Stimulated activated CD4-positive, alpha-beta T cell treated with anti-CD3 and anti-CD28 coated beads, Interleukin-4, amount 100 ng/mL, for 4 hours (primary cell): ENCODE results near the gene ZNF341.

Source experiments
- DNase-seq, 2 experiments: peaks; one replicate each; pipeline ENCODE4 v3.0.0-alpha.2; 2020

Gene ZNF341

GRCh38 chr20:33826270-33826897 is 94.6 kb downstream of the ZNF341 start:
- no peak for DNase-seq

DNA sequence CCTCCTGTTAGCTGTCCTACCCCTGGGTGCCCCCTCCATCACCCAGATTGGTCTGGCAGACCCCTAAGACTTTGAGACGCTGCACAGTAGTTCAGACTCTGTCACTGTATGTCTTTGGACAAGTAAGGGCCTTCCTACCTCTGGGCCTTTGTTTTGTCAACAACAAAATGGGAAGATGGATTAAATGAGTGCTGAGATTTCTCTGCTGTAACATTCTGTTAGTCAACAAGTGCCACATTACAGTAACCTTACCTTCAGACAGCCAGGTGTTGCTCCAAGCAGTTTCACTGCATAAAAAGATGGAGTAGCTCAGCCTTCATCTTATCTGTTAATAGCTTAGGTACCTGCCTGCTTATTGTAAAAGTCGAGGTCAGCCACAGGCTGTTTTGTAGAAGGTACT is 95.3 kb downstream of the ZNF341 start:
- no peak for DNase-seq

DNA sequence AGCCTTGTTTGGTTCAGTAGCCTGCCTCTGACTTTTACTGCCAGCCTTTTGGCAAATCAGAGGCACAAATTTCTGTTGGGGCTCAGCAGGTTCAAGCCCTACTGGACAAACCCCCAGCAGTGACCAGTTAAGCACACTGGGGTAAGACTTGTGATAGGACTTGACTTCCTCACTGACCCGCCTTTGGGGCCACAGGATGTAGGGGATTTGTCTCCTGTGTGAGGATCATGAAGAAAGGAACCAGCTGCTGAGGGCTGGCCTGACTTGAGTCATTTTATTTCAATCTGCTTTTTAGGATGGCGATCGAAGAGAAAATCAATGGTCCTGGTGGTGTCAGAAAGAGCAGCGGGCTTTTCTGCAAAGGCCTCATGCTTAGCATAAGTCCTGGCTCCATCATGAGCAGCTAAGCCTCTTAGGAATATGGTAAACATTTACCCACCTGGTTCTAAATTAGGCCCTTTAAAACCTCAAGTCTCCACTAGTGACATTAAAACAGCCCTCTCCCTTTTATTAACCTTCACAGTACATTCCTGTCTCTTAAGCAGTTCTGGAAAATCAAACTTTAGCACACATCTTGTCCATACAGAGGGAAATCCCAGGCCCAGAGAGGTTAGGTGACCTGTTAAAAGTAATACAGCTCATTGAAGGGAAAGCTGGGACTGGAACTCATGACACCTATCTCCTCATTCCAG is 96.0 kb downstream of the ZNF341 start:
- no peak for DNase-seq

DNA sequence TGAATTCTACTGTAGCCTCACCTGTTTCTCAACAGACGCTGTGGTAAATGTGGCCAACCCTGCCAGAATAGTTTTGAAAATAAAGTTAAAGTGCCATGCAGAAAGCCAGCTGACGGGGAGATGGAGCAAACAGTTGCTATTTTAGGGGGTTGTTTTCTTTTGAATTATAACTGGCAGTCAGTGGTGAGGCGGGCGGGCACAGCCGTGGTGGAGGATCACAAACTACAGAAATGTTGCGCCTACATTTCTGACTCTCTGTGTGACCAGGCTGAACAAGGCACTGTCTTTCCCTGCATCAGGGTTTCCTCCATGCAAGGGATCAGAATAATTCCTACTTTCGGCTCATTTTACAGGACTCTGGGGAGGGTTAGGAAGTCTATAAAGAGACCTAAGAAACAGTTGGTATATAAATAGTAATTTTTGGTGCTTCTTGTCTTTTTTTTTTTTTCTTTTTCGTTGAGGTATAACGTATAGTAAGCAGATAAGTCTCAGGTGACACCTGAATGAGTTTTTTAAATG is 96.6 kb downstream of the ZNF341 start:
- no peak for DNase-seq

DNA sequence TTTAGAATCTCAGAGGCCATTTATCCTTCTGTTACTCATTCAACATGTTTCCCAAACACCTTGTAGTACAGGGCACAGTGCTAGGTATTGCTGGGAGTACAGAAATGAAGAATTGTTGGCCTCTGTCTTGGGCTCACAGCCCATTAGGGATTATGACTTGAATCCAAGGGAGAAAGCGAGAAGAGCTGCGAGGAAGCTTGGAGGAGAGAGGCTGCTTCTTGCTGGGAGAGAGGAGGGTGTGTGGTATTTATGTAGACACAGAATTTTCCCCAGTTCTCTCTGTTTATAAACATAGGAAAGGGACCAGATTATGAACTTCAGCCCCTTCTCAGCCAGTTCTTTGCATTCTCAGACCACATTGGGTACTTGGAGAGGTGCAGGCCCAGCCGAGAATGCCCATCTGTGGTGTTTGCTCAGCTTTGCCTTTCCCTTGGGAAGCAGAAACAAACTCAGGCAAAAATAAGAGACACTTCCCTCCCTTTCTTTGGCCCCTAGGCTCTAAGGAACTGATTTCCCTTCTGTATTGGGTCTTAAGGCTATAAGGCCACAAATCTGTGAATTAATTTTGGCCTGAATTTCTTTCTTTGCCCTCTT is 97.3 kb downstream of the ZNF341 start:
- DNase-seq: no peak

DNA sequence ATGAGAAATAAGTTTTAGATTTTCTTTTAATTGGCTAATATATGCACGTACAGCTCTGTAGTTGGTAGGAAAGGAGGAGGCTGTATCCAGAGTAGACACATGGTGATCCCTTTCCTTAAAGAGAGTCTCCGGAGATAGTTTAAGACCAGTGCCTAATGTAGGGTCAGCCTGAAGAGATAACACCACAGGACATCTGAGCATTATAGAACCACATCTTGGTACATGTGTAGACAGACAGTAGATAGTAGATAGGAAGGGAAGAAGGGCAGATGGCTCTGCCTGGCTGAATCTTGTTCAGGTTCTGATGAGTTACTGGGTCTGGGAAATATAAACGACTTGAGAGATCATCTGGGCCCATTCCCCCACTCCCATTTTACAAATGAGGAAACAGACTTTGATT is 97.8 kb downstream of the ZNF341 start:
- DNase-seq: no peak

- no peak for DNase-seq
Observed at GRCh38 chr20:33830371-33830770, 98.6 kb downstream of the ZNF341 start.

- DNase-seq: no peak
Observed at GRCh38 chr20:33832103-33832804, 100.5 kb downstream of the ZNF341 start.

DNA sequence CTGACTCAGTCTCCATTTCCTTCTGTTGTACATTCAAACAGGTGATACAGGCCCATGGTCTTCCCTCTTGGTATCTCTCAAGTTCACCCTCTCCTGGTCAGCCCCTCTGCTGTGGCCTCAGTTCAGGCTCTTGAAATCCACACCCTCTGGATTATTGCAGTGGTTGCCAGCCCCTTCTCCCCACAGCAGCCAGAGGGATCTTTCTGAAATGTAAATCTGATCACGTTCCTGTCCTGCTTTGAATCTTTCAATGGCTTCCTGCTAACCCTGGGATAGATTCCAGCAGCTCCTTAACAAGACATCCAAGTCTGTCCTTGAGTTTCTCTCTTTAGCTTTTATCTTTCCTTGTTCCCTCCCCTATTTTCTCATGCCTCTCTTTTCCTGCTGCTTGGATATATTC is 101.5 kb downstream of the ZNF341 start:
- no peak for DNase-seq

DNA sequence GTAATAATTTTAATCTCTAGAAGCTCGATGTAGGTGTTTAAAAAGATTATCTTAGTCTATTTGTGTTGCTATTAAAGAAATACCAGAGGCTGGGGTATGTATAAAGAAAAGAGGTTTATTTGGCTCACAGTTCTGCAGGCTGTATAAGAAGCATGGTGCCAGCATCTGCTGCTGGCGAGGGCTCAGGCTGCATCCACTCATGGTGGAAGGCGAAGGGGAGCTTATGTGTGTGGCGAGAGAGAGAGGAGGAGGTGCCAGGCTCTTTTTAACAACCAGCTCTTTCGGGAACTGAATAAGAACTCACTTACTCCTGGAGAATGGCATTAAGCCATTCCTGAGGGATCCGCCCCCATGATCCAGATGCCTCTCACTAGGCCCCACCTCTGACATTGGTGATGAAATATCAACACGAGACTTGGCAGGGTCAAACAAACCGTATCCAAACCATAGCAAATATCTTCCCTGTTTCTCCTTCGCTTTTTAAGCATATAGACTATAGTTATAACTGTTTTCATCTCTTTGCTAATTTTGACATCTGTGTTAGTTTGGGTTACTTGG is 103.9 kb downstream of the ZNF341 start:
- no peak for DNase-seq

DNA sequence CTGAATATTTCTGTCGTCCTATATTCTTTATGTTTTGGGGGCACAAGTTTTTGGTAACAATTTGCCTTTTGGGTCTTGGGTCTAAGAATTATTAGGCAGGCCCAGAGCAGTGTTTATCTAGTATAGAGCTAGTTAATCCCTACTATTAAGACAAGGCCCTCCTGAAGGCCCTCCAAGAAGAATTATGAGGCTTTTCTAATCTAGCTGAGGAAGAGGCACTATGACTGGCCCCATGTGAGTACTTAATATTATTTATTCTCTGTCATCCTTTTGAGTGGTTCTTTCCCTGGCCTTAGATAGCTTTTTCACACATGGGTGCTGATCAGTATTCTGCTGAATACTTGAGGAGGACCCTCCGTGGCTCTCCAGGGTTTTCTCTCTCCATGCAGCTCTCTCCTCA is 104.5 kb downstream of the ZNF341 start:
- no peak for DNase-seq

DNA sequence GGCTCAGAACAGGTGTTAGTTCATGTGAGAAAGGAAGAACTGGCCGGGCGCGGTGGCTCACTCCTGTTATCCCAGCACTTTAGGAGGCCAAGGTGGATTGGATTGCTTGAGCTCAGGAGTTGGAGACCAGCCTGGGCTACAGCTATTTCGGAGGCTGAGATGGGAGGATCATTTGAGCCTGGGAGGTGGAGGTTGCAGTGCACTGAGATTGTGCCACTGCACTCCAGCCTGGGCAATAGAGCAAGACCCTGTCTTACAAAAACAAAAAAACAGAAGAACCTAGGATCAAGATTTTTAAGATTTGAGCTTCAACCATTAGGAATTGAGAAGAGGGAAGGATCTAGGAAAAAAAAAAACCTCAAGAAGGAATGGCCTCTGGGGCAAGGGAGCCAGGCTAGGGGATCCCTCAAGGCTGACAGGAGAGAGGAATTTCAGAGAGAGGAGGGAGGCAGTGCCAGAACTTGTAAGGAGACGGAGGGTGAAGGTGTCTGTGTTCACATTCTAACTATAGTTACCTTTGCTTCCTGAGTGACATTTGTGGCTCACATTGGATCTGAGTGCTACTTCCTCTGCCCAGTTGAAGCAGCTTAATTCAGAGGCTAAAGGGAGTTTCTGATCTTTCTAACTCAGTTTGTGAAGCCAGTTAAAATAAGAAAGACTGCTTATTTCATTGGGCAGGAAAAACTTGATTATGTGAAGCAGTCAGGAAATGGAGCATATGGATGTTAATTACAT is 105.5 kb downstream of the ZNF341 start:
- no peak for DNase-seq

- no peak for DNase-seq
Observed at GRCh38 chr20:33838035-33838864, 106.5 kb downstream of the ZNF341 start.

GRCh38 chr20:33839591-33839990 is 107.8 kb downstream of the ZNF341 start:
- no peak for DNase-seq

DNA sequence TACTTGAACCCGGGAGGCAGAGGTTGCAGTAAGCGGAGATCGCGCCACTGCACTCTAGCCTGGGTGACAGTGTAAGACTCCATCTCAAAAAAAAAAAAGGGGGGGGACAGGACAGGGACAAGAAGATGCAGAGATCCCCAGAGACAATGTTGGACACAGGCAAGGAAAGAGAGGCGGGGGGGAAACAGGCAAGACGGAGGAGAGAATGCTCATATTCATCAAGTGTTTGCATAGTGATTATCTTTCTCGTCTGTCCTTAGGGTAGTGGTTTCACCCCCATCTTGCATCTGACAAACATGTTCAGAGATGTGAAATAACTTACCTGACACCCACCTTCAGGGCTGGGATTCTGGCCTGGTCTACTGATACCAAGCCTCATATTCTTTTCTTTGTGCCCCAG is 108.4 kb downstream of the ZNF341 start:
- no peak for DNase-seq

DNA sequence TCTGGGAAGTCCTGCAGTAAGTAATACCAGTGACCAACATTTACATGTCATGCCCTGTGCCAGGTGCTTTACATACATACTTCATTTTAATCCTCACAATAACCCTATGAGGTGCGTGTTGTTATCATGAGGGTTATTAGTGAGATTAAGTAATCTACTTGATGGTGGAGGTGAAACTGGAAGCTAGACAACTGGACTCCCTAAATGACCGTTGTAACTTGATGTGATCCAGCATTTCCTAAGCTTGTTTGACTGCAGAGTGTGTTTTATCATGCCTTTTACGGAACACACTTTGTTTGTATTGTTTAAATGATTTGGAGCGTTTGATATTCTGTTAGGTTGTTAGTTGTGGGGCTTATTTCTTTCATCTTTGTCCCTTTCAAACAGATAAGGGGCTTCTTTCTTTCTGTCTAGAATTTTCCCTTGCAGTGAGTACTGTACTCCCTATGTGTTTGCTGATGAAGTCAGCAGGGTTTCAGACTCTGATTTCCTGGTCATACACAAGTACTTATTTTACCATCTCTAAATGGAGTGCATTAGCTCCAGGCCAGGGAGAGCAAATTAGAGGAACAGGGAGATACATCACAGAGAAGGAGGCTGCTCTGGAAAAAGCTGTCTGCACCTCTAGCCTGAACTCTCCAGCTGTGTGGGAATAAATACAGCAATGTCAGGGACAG is 109.1 kb downstream of the ZNF341 start:
- DNase-seq: no peak

- no peak for DNase-seq
Observed at GRCh38 chr20:33841436-33841799, 109.6 kb downstream of the ZNF341 start.
